HCT116 (cell line): ENCODE data around the gene PEX1. TPM values are rescaled to one million over a fixed set of nuclear protein-coding genes. Genes with fewer than 3 reads are reported as not detected.

Source experiments
- ATAC-seq: fragments of 200-7000 bp; cut with Tn5 transposase; 2 replicates; pipeline ENCODE4 v1.9.1; 2020; ENCODE audit warnings: mild to moderate bottlenecking, moderate library complexity
- BruUV-seq: library from RNA; stranded (reverse); fragments of 400-500 nt; replicated peaks from 2 replicates; lab custom pipeline; 2021; lab: Mats Ljungman, UMichigan
- CTCF ChIA-PET: fragments of 300-600 bp; sonication (Branson Sonifier 250); formaldehyde crosslinking; loops from one replicate; lab custom pipeline; 2021; ENCODE audit warnings: antibody characterized with exemption; lab: Charles Lee
- POLR2A ChIA-PET: fragments of 300-600, 350-600 bp; sonication (Branson Sonifier 250); formaldehyde crosslinking; loops from one replicate; lab custom pipeline; 2021; ENCODE audit warnings: antibody characterized with exemption; lab: Charles Lee
- RAD21 ChIA-PET, 2 experiments: fragments of 300-600 bp; sonication (Branson Sonifier 250); formaldehyde crosslinking; loops; one replicate each; lab custom pipeline; 2023; ENCODE audit warnings: low total read pairs in 2 of 2; ENCODE audit not compliant: uncharacterized antibody in 2 of 2, unreplicated experiment in 2 of 2, low non-redundant PET in 1 of 2; lab: Charles Lee
- DNase-seq: peaks from one replicate; pipeline ENCODE4 v3.0.0-alpha.2; 2010; ENCODE audit warnings: low read depth, low spot score
- H2AFZ ChIP-seq: fragments of 200-600 bp; shearing (Covaris generic), sonication (generic); 2 replicates; pipeline ENCODE4 v1.6.1; 2017; ENCODE audit warnings: low read depth, mixed run types, mixed read lengths, antibody characterized with exemption, low read length; ENCODE audit not compliant: poor library complexity, severe bottlenecking
- H3K27ac ChIP-seq: 2 replicates; pipeline ENCODE4 v1.5.1; 2012; ENCODE audit warnings: low read depth, low read length
- H3K27me3 ChIP-seq: fragments of 200-600 bp; sonication (generic); 2 replicates; pipeline ENCODE4 v1.6.1; 2016; ENCODE audit warnings: mixed run types, low read length, mixed read lengths; ENCODE audit not compliant: insufficient read depth
- H3K36me3 ChIP-seq, 2 experiments: fragments of 200-500 bp in 1 of 2; fragments of 200-600 bp in 1 of 2; sonication (Bioruptor generic) in 1 of 2; sonication (generic) in 1 of 2; 2 replicates each; pipeline versions ENCODE4 v1.5.1 to v1.6.1; 2014 to 2016; ENCODE audit warnings: low read length in 2 of 2, inconsistent platforms in 1 of 2, mixed read lengths in 1 of 2, mixed run types in 1 of 2; ENCODE audit not compliant: insufficient read depth in 2 of 2, control insufficient read depth in 1 of 2
- H3K4me1 ChIP-seq, 2 experiments: fragments of 200-600 bp in 1 of 2; sonication (generic) in 1 of 2; 2 replicates each; pipeline versions ENCODE4 v1.5.1 to v1.6.1; 2012 to 2017; ENCODE audit warnings: low read length in 2 of 2, inconsistent platforms in 1 of 2, mild to moderate bottlenecking in 1 of 2, mixed read lengths in 1 of 2, mixed run types in 1 of 2, moderate library complexity in 1 of 2; ENCODE audit not compliant: insufficient read depth in 2 of 2, control insufficient read depth in 1 of 2
- H3K4me2 ChIP-seq: fragments of 200-600 bp; sonication (generic); 2 replicates; pipeline ENCODE4 v1.6.1; 2017; ENCODE audit warnings: mixed run types, low read length, mixed read lengths
- H3K4me3 ChIP-seq, 2 experiments: fragments of 200-600 bp in 1 of 2; sonication (generic) in 1 of 2; replicated peaks in 1 of 2; 2 replicates each; pipeline ENCODE4 v1.5.1; 2011 to 2016; ENCODE audit warnings: low read length in 2 of 2, control low read depth in 1 of 2, low read depth in 1 of 2, mild to moderate bottlenecking in 1 of 2, mixed read lengths in 1 of 2, mixed run types in 1 of 2
- H3K79me2 ChIP-seq: fragments of 200-600 bp; sonication (generic); 2 replicates; pipeline ENCODE4 v1.6.1; 2017; ENCODE audit warnings: mild to moderate bottlenecking, mixed run types, low read length, moderate library complexity, mixed read lengths; ENCODE audit not compliant: insufficient read depth
- H3K9ac ChIP-seq: fragments of 200-600 bp; sonication (generic); 2 replicates; pipeline ENCODE4 v1.6.1; 2016; ENCODE audit warnings: low read length, mixed read lengths
- H3K9me2 ChIP-seq: fragments of 200-600 bp; sonication (generic), shearing (Covaris generic); 2 replicates; pipeline ENCODE4 v1.6.1; 2017; ENCODE audit warnings: mixed run types, mild to moderate bottlenecking, moderate library complexity; ENCODE audit not compliant: insufficient read depth
- H3K9me3 ChIP-seq, 2 experiments: fragments of 200-500 bp in 1 of 2; fragments of 200-600 bp in 1 of 2; sonication (Bioruptor generic) in 1 of 2; sonication (generic) in 1 of 2; 2 replicates each; pipeline ENCODE4 v1.6.1; 2014 to 2017; ENCODE audit warnings: low read length in 2 of 2, mixed read lengths in 2 of 2, inconsistent platforms in 1 of 2, low read depth in 1 of 2, mild to moderate bottlenecking in 1 of 2, mixed run types in 1 of 2, moderate library complexity in 1 of 2; ENCODE audit not compliant: control insufficient read depth in 1 of 2, insufficient read depth in 1 of 2
- H4K20me1 ChIP-seq: fragments of 200-600 bp; sonication (generic), shearing (Covaris generic); 2 replicates; pipeline ENCODE4 v1.6.1; 2017; ENCODE audit warnings: mixed run types, mild to moderate bottlenecking, moderate library complexity; ENCODE audit not compliant: insufficient read depth
- CBX3 ChIP-seq: IDR thresholded peaks from 2 replicates; pipeline ENCODE4 v1.6.1; 2012; ENCODE audit warnings: low read depth
- CEBPB ChIP-seq: IDR thresholded peaks from 2 replicates; pipeline ENCODE4 v1.6.1; 2012; ENCODE audit warnings: low read depth
- EGR1 ChIP-seq: IDR thresholded peaks from 2 replicates; pipeline ENCODE4 v1.6.1; 2012; ENCODE audit warnings: low read depth
- EZH2 ChIP-seq: fragments of 200-600 bp; sonication (generic); IDR thresholded peaks from 2 replicates; pipeline ENCODE4 v1.6.1; 2017; ENCODE audit warnings: antibody characterized with exemption, mixed run types
- FOSL1 ChIP-seq: IDR thresholded peaks from 2 replicates; pipeline ENCODE4 v1.6.1; 2012; ENCODE audit warnings: low read depth
- JUND ChIP-seq: IDR thresholded peaks from 2 replicates; pipeline ENCODE4 v1.6.1; 2012
- POLR2A ChIP-seq: IDR thresholded peaks from 2 replicates; pipeline ENCODE4 v1.7.0; 2011; ENCODE audit warnings: borderline replicate concordance; ENCODE audit not compliant: insufficient read depth, insufficient read length; ENCODE audit errors: extremely low read depth
- POLR2AphosphoS5 ChIP-seq: IDR thresholded peaks from 2 replicates; pipeline ENCODE4 v1.6.1; 2011; ENCODE audit warnings: mild to moderate bottlenecking, low read depth, low read length, moderate library complexity
- RAD21 ChIP-seq: IDR thresholded peaks from 2 replicates; pipeline ENCODE4 v1.6.1; 2012; ENCODE audit warnings: low read depth, mild to moderate bottlenecking
- SRF ChIP-seq: IDR thresholded peaks from 2 replicates; pipeline ENCODE4 v1.6.1; 2012; ENCODE audit warnings: low read depth
- TCF7L2 ChIP-seq: IDR thresholded peaks from 2 replicates; pipeline ENCODE4 v1.7.0; 2011; ENCODE audit warnings: borderline replicate concordance, inconsistent platforms; ENCODE audit not compliant: insufficient read depth, insufficient read length; ENCODE audit errors: extremely low read depth
- YY1 ChIP-seq: IDR thresholded peaks from 2 replicates; pipeline ENCODE4 v1.6.1; 2011; ENCODE audit warnings: low read length, low read depth, moderate library complexity, mild to moderate bottlenecking; ENCODE audit not compliant: insufficient replicate concordance; ENCODE audit errors: extremely low read depth
- ZFX ChIP-seq: fragments of 450-650 bp; IDR thresholded peaks from 2 replicates; pipeline ENCODE4 v1.6.1; 2017
- ZNF274 ChIP-seq: fragments of 200-500 bp; sonication (Bioruptor generic); IDR thresholded peaks from 2 replicates; pipeline ENCODE4 v1.6.1; 2014; ENCODE audit warnings: mild to moderate bottlenecking, low read depth, low read length, inconsistent platforms
- intact Hi-C: fragments of 100-400 bp; cut with micrococcal nuclease; formaldehyde crosslinking; loops from 2 replicates; pipeline ENCODE4 v1.10.0; 2022
- total RNA-seq: library from RNA; stranded (reverse); gene quantifications from one replicate; pipeline ENCODE4 v1.2.1, GENCODE V29; 2021; ENCODE audit not compliant: unreplicated experiment
- TF ChIP-seq, protein P1 (sequence below): IDR thresholded peaks from 2 replicates; pipeline ENCODE4 v1.6.1; 2012
- TF ChIP-seq, protein P2 (sequence below): IDR thresholded peaks from 2 replicates; pipeline ENCODE4 v1.6.1; 2012
- TF ChIP-seq, protein P3 (sequence below), 3 experiments: fragments of 200-600 bp in 1 of 3; sonication (generic) in 1 of 3; IDR thresholded peaks in 2 of 3; conservative IDR thresholded peaks in 1 of 3; 2 replicates each; pipeline ENCODE4 v1.5.1; 2012 to 2017; ENCODE audit warnings: low read depth in 2 of 3, low read length in 2 of 3, antibody characterized with exemption in 1 of 3, borderline replicate concordance in 1 of 3, control low read depth in 1 of 3, mild to moderate bottlenecking in 1 of 3, mixed read lengths in 1 of 3, mixed run types in 1 of 3, moderate library complexity in 1 of 3; ENCODE audit not compliant: insufficient read depth in 1 of 3

Gene PEX1
- total RNA-seq, 1 experiment from 2014 or later = 13.1 TPM

DNA sequence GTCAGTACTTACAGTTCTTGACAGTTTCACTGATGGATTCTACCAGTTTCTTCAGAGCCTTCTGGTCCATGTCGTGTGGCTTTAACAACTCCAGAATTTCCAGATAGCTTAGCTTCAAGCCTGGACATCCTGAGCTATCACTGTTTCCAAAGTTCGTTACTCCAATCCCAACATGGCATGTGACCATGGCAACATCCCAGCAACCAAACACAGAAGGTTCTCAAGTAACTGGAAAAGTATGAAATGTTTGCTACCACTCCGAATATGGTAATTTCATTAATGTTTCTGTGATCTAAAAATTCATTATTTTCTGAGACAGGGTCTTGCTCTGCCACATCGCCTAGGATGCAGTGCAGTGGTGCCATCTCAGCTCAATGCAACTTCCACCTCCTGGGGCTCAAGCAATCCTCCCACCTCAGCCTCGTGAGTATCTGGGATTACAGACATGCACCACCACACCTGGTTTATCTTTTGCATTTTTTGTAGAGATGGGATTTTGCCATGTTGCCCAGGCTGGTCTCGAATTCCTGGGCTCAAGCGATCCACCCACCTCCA lies 29.6 kb upstream of the PEX1 start:
- ChIA-PET POLR2A (no interaction called here), CTCF (no interaction called here)

More for the DNA sequence above, 29.6 kb upstream of the PEX1 start:
- H3K9me3 ChIP-seq = no peaks in the 10 kb centered on the region
- TF ChIP-seq CBX3 (no peak), CEBPB (no peak), FOSL1 (no peak), ZNF274 (no peak), ZFX (no peak), TCF7L2 (no peak), EGR1 (no peak), POLR2A (no peak), JUND (no peak), RAD21 (no peak), POLR2AphosphoS5 (no peak), EZH2 (no peak), YY1 (no peak), SRF (no peak)
- TF ChIP-seq, protein P1, sequence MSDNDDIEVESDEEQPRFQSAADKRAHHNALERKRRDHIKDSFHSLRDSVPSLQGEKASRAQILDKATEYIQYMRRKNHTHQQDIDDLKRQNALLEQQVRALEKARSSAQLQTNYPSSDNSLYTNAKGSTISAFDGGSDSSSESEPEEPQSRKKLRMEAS = no peak
- TF ChIP-seq, protein P2, sequence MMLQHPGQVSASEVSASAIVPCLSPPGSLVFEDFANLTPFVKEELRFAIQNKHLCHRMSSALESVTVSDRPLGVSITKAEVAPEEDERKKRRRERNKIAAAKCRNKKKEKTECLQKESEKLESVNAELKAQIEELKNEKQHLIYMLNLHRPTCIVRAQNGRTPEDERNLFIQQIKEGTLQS = no peak
- TF ChIP-seq, protein P3, sequence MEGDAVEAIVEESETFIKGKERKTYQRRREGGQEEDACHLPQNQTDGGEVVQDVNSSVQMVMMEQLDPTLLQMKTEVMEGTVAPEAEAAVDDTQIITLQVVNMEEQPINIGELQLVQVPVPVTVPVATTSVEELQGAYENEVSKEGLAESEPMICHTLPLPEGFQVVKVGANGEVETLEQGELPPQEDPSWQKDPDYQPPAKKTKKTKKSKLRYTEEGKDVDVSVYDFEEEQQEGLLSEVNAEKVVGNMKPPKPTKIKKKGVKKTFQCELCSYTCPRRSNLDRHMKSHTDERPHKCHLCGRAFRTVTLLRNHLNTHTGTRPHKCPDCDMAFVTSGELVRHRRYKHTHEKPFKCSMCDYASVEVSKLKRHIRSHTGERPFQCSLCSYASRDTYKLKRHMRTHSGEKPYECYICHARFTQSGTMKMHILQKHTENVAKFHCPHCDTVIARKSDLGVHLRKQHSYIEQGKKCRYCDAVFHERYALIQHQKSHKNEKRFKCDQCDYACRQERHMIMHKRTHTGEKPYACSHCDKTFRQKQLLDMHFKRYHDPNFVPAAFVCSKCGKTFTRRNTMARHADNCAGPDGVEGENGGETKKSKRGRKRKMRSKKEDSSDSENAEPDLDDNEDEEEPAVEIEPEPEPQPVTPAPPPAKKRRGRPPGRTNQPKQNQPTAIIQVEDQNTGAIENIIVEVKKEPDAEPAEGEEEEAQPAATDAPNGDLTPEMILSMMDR (IDR thresholded peaks at IDR 0.05 in 2 of 3, conservative IDR thresholded peaks at IDR 0.05 in 1 of 3; ENCODE audit: borderline replicate concordance in 1 of 3, insufficient read depth in 1 of 3, low read depth in 2 of 3, low read length in 2 of 3) = no peak
- H3K9ac ChIP-seq = no peak overlapping the region
- no TSS peak for BruUV-seq
- ATAC-seq (0 out of 2 replicates have a peak, but pooled peaks have one; percentile 17), DNase-seq (no peak)
- H3K4me3 ChIP-seq = no peak overlapping the region
- no peaks in the 10 kb centered on the region for H3K4me1 ChIP-seq
- H3K9me2 ChIP-seq = no peaks in the 10 kb centered on the region
- RAD21 ChIA-PET = no interaction called here
- intact Hi-C loops = no loop called here
- H4K20me1 ChIP-seq = no peaks in the 10 kb centered on the region
- peaks cover 12 to 13% of the 10 kb centered on the region in 2 experiments; a peak in 3 of 4 replicates for H3K36me3 ChIP-seq
- H3K4me2 ChIP-seq = no peak overlapping the region
- no peaks in the 10 kb centered on the region for H3K27me3 ChIP-seq
- H3K27ac ChIP-seq = no peak overlapping the region
- H3K79me2 ChIP-seq = no peaks in the 10 kb centered on the region
- H2AFZ ChIP-seq = no peak overlapping the region
